Hypothalamus (tissue), 51 donors: Measurements from ENCODE around the gene PCSK2.
A peak's percentile ranks its signal among the peaks of the same experiment; 100 is the strongest.

Experiments
- DNase-seq, 51 donors: peaks; one replicate each; lab custom pipeline; 2025; lab: John Stamatoyannopoulos, UW

Gene PCSK2

DNA sequence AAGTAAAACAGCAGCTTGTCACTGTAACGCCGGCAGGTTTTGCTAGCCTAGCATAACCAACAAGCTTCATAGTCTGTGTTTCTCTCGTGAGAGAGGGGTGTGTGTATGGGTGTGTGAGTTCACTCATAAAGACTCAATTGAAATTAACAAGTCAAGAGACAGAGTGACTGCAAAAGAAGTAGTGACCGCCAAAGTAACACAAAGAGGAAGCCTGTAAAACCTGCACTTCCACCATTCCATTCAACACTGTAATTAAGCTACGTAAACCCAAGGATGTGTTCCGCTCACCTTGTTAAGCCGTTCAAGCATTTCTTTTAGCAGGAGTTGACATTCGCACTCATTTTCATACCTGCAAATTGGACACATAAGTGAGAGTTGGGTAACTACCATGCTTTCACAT, 297.7 kb downstream of the PCSK2 start:
- DNase-seq = no peak

DNA sequence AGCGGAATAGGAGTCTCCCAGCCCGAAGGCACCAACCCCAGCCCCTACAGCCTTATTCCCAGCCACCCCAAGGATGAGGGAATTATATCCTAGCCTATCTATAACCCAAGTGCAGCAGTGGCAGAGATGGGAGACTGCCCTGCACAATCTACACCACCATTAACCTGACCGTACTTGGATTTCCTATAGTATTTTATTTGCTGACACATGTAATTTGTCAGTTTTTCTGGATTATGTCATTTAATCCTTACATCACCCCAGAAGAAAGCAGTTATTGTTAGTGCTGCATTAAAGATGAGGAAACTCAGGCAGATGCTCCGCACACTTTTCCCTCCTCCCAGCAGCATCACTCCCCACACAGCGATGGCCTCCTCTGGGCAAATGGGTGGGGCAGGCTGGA, 298.3 kb downstream of the PCSK2 start:
- DNase-seq = no peak

DNA sequence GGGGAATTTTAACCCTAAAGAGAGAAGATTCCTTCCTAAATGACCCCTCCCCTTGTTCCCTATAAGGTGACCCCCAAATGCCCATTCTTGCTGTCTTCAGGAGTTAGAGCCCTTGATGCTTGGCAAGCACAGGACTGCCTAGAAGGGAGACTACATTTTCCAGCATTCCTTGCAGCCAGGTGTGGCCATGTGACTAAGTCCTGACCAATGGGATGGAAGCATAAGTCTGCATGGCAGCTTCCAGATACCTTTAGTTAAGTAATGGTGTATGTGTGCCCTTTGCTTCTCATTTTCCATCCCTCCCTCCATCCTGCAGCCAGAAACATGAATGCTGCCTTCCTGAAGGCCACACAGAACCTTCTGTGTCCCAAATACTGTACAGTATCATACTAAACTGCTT, 298.8 kb downstream of the PCSK2 start:
- DNase-seq = peak in 6 of 51 donors; percentile 3 to 21 (median 12)

DNA sequence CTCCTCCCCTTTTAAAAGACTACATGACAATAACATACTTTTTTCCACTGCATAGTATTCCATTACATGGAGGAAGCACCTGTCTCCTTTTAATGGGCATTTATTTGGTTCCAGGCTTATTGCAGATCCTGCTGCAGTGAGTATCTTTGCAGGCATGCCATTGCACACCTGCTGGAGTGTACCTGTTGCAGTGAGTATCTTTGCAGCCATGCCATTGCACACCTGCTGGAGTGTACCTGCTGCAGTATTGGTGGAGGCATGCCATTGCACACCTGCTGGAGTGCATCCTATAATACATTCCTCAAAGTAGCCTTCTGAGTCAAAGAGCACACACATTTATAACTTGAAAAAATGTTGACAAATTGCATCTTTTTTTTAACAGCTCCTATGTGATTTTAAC, 302.7 kb downstream of the PCSK2 start:
- DNase-seq = no peak

DNA sequence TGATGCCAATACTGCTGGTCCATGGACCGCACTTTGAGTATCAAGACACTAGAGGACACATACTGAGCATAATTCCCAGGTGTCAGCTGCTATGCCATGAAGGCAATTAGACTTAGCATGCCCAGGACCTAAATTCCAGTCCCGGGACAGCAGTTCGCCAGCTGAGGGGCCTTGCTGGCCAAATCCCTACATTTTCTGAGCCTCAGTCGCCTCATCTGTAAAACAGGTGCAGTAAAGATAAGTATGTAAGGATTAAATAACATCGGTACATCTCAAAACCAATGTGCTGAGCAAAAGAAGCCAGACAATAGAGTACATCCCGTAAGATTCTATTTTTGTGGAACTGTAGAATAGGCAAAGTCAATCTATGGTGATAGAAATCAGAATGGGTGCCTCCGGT, 303.3 kb downstream of the PCSK2 start:
- DNase-seq = no peak

DNA sequence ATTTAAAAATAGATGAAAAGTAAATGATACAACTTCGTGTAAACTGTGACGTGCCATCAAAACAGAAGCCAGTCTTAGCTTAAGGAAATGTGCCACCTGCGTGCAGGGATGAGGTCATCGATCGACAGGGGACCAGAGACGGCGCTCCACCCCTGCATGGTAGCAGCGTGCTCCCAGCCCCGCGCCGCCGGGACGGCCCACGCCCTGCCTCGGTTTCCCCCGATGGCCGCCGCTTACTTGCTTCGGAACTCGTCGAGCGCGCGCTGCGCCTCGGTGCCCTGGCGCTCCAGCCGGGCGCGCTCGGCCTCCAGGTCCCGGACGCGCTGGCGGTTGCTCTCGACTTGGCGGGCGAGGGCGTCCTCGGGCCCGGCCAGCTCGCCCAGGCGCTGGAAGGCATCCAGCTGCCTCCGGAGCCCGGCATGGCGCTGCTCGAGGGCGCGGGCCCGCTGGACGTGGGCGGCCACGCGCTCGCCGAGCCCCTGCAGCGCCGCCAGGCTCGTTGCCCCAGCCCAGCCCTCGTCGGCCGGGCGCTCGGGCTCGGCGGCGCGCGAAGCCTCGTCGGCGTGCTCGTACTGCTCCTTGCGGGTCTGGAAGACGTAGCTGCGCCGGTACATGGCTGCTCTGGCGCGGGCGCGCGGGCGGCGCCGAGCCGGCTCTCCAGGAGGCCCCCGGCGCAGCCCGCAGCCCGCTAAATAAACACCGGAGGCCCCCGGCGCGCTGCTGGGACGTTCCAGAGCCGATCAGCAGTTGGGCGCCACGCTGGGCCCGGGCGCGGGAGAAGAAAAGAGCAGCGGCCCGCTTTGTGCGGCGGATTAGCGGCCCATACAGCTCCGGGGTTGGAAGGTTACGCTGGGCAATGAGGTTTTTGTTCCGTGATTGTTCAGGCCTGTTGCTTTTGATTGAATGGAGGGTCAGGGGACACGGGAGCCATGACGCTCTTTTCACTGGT, 304.1 kb downstream of the PCSK2 start, which contains the start of gene BFSP1:
Gene BFSP1 (minus strand): TSS at position 664 of the 949 bp plus-strand sequence. CDS start 50 bp downstream, at position 614.
- peak in 37 of 51 donors; percentile 8 to 79 (median 53) for DNase-seq

DNA sequence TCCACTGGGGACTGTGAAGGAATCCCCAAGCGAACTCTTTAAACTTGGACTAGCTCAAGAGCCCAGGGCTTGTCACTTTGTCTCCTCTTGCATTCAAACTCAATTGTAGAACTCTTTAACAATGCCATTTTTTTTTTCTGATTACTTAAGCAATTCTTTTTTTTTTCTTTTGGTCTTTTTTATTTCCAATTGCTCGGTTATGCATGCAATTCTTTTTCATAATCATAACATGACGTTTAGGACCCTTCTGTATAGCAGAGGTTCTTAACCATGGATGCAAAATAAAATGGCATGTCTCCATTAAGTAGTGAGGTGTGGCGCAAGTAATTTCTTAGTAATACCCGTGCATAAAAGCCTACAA, 304.8 kb downstream of the PCSK2 start:
- no peak for DNase-seq

DNA sequence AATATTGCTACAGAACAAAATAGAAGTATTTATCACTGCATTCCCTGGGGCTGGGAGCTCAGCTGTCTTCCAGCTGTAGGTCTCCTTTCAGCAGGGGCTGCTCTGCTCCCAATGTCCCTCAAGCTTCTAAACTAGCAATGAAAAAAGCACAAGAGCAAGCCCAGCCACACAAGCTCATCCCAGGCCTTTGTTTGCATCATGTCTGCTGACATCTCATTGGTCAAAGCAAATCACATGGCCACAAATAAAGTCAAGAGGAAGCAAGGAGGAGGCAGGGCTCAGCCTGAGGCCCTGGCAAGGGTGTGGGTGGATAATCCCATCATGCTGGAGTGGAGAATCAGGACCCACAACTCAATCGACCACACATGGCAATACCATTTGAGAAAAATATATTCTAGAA, 306.6 kb downstream of the PCSK2 start:
- peak in 9 of 51 donors; percentile 4 to 38 (median 18) for DNase-seq

DNA sequence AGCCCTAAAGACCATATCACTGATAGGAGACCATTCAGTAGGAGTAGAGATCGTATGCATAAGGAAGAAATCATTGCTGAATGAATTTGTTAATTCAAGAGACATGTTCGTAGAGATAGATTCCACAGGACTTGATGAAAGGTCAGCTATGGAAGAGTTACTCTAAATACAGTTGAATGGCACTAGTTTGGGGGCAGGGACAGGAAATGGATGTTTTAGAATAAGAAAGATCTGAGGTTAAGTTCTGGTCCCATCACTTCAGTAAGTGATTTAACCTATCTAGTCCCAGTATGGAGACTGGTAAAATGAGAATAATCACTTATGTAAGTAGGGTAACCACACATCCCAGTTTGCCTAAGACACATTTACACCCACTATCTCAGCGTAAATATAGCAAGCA, 307.2 kb downstream of the PCSK2 start:
- DNase-seq = no peak
